HG02623 (cell line): ENCODE data around the gene CCNL2.
"Not testable (repeated sequence)": the region's sequence is repeated elsewhere in the genome, so short reads cannot be mapped to it uniquely, and the experiment has no call there.

Experiments
- ATAC-seq: cut with Tn5 transposase; IDR thresholded peaks from one replicate; pipeline ENCODE4 v1.9.1; 2021; ENCODE audit warnings: moderate library complexity; ENCODE audit not compliant: unreplicated experiment

Gene CCNL2

GRCh38 chr1:1374929-1375662 lies 24.0 kb downstream of the CCNL2 start, which contains the start of gene AURKAIP1:
Gene AURKAIP1, minus strand, starts transcription at chr1:1375207. Its CDS starts 451 bp downstream, at chr1:1374756.
- peak; percentile 81 for ATAC-seq

- no peak for ATAC-seq
These were observed 24.6 kb downstream of the CCNL2 start for GRCh38 chr1:1374589-1374928.

- no peak for ATAC-seq
These were observed 25.1 kb downstream of the CCNL2 start for GRCh38 chr1:1373815-1374588.

GRCh38 chr1:1373051-1373814 lies 25.9 kb downstream of the CCNL2 start:
- ATAC-seq = no peak

- ATAC-seq = no peak
These were observed 27.1 kb downstream of the CCNL2 start for GRCh38 chr1:1371746-1372711.

- ATAC-seq = no peak
These were observed 27.8 kb downstream of the CCNL2 start for GRCh38 chr1:1371364-1371745.

GRCh38 chr1:1370771-1371300 lies 28.3 kb downstream of the CCNL2 start:
- ATAC-seq = no peak

GRCh38 chr1:1370094-1370493 lies 29.0 kb downstream of the CCNL2 start:
- ATAC-seq = not testable (repeated sequence)

GRCh38 chr1:1367315-1367714 lies 31.8 kb downstream of the CCNL2 start:
- no peak for ATAC-seq

GRCh38 chr1:1366699-1367066 lies 32.5 kb downstream of the CCNL2 start:
- no peak for ATAC-seq

- ATAC-seq = no peak
These were observed 33.0 kb downstream of the CCNL2 start for GRCh38 chr1:1365875-1366698.

- ATAC-seq = no peak
These were observed 34.9 kb downstream of the CCNL2 start for GRCh38 chr1:1364266-1364665.

GRCh38 chr1:1361982-1362423 lies 37.1 kb downstream of the CCNL2 start:
- ATAC-seq = no peak

- ATAC-seq = no peak
These were observed 37.7 kb downstream of the CCNL2 start for GRCh38 chr1:1361233-1361981.

GRCh38 chr1:1360506-1361169 lies 38.5 kb downstream of the CCNL2 start:
- ATAC-seq = no peak

- ATAC-seq = no peak
These were observed 39.3 kb downstream of the CCNL2 start for GRCh38 chr1:1359664-1360468.

GRCh38 chr1:1359308-1359663 lies 39.8 kb downstream of the CCNL2 start:
- ATAC-seq = no peak
